ENCODE data around the gene RGS16.

GRCh38 chr1:182625719-182626504 lies 21.7 kb upstream of the RGS16 start:
- TF ChIP-seq CTCF (IDR thresholded peaks at IDR 0.05): no peak
- TF ChIP-seq POLR2A (IDR thresholded peaks at IDR 0.05): no peak
- TF ChIP-seq POLR2AphosphoS5 (IDR thresholded peaks at IDR 0.05; ENCODE audit: insufficient read depth in 1 of 2, low read depth in 1 of 2): no peak
